ENCODE data around the gene SDK1.

- TF ChIP-seq POLR2A (IDR thresholded peaks at IDR 0.05) (no peak), CTCF (IDR thresholded peaks at IDR 0.05) (no peak)
Observed at GRCh38 chr7:4025210-4025609, 724.2 kb downstream of the SDK1 start.

Data from uterus (tissue), 2 donors.